Measurements from ENCODE around the gene LMOD3. TPM values are rescaled to one million over a fixed set of nuclear protein-coding genes. Genes with fewer than 3 reads are reported as not detected.

LMOD3 gene
- total RNA-seq, 4 donors from 2014 or later, result not detected

- DNase-seq (ENCODE audit: low spot score) (no peak), ATAC-seq (ENCODE audit: low FRiP score) (no peak)
- no peak for TF ChIP-seq CTCF (IDR thresholded peaks at IDR 0.05)
Observed at GRCh38 chr3:69081583-69082262, 40.7 kb downstream of the LMOD3 start.

DNA sequence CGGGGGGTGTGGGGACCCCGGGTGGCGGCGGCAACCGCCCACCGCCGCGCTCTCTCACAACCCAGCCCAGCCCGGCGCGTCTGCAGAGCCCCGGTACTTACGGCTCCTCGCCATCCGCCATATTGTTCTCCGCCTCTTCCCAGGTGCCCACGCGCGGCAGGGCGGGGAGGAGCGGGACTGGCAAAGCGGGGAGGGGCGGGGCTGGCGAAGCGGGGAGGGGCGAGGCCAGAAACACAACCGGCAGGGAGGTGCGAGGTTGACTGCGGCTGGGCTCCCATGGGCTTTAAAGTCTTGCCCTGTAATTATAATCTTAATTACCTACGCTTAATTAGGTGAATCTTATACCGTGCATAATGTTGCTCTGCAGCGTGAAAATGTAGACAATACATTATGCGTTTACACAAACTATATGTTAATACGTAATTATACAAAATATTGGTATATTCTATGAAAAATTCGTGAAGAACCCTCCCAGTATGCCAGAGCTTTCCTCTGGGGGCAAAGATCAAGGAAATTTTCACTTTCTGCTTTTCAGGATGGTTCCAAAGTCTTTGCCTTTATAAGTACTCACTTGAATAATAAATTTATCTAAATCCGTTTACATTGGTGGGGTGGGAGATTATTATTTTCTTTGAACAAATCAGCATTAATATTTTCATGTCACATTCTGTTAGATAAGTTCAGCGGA, 42.0 kb downstream of the LMOD3 start, which contains the start of gene UBA3:
TSS of gene UBA3 (minus strand) at position 133 of the 688 bp plus-strand sequence. CDS start at position 121, 12 bp downstream.
- ATAC-seq (ENCODE audit: low FRiP score), result peak; percentile 78
- no peak for TF ChIP-seq CTCF (IDR thresholded peaks at IDR 0.05)
- DNase-seq (ENCODE audit: low spot score), result peak; percentile 79

GRCh38 chr3:69079269-69080159, 42.9 kb downstream of the LMOD3 start:
- TF ChIP-seq CTCF (IDR thresholded peaks at IDR 0.05), result no peak
- no peak for DNase-seq (ENCODE audit: low spot score)

GRCh38 chr3:69072928-69073327, 49.5 kb downstream of the LMOD3 start:
- ATAC-seq (ENCODE audit: low FRiP score), result no peak
- no peak for TF ChIP-seq CTCF (IDR thresholded peaks at IDR 0.05)

More at GRCh38 chr3:69079269-69080159, 42.9 kb downstream of the LMOD3 start:
- ATAC-seq (ENCODE audit: low FRiP score), result peak; percentile 33

DNA sequence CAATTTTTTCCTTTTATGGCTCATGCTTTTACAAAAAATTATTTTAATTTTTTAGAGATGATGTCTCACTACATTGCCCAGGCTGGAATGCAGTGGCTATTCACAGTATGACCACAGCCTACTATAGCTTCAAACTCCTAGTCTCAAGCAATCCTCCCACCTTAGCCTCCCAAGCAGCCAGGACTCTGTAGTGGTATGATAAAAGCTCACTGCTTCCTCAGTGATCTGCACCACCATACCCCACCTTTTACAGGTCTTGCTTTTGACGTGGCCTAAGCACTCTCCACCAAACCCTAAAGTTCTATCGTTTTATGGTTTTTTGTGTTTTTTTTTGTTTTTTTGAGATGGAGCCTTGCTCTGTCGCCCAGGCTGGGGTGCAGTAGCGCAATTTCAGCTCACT, 56.3 kb downstream of the LMOD3 start:
- ATAC-seq (ENCODE audit: low FRiP score) (no peak), DNase-seq (ENCODE audit: low spot score) (no peak)
- no peak for TF ChIP-seq CTCF (IDR thresholded peaks at IDR 0.05)

More at GRCh38 chr3:69072928-69073327, 49.5 kb downstream of the LMOD3 start:
- DNase-seq (ENCODE audit: low spot score), result no peak

GRCh38 chr3:69065318-69065964, 57.0 kb downstream of the LMOD3 start:
- DNase-seq (ENCODE audit: low spot score), result no peak
- no peak for TF ChIP-seq CTCF (IDR thresholded peaks at IDR 0.05)
- ATAC-seq (ENCODE audit: low FRiP score), result no peak

Data from omental fat pad (tissue), 4 donors.